HG03196 (cell line): ENCODE data around the gene AGAP1.

Experiments used
- ATAC-seq: cut with Tn5 transposase; IDR thresholded peaks from one replicate; pipeline ENCODE4 v1.9.1; 2021; ENCODE audit not compliant: unreplicated experiment

The AGAP1 gene

GRCh38 chr2:235897992-235898391 lies 404.1 kb downstream of the AGAP1 start:
- no peak for ATAC-seq

- ATAC-seq, result no peak
Observed at GRCh38 chr2:235898766-235899165, 404.9 kb downstream of the AGAP1 start.

GRCh38 chr2:235900631-235901030 lies 406.8 kb downstream of the AGAP1 start:
- no peak for ATAC-seq

GRCh38 chr2:235901243-235901642 lies 407.4 kb downstream of the AGAP1 start:
- no peak for ATAC-seq

GRCh38 chr2:235903782-235904584 lies 410.1 kb downstream of the AGAP1 start:
- no peak for ATAC-seq

GRCh38 chr2:235904585-235904931 lies 410.7 kb downstream of the AGAP1 start:
- ATAC-seq, result no peak

GRCh38 chr2:235908826-235909225 lies 415.0 kb downstream of the AGAP1 start:
- ATAC-seq, result peak; percentile 82

GRCh38 chr2:235909358-235909757 lies 415.5 kb downstream of the AGAP1 start:
- ATAC-seq, result no peak

- no peak for ATAC-seq
Observed at GRCh38 chr2:235910067-235910466, 416.2 kb downstream of the AGAP1 start.

- no peak for ATAC-seq
Observed at GRCh38 chr2:235911125-235911524, 417.3 kb downstream of the AGAP1 start.

- no peak for ATAC-seq
Observed at GRCh38 chr2:235911633-235912233, 417.9 kb downstream of the AGAP1 start.

- no peak for ATAC-seq
Observed at GRCh38 chr2:235914756-235915155, 420.9 kb downstream of the AGAP1 start.

- no peak for ATAC-seq
Observed at GRCh38 chr2:235917506-235917905, 423.7 kb downstream of the AGAP1 start.

- ATAC-seq, result no peak
Observed at GRCh38 chr2:235918876-235919275, 425.0 kb downstream of the AGAP1 start.

- ATAC-seq, result no peak
Observed at GRCh38 chr2:235920216-235920865, 426.5 kb downstream of the AGAP1 start.

GRCh38 chr2:235921508-235922191 lies 427.8 kb downstream of the AGAP1 start:
- ATAC-seq, result no peak

- ATAC-seq, result no peak
Observed at GRCh38 chr2:235922839-235923238, 429.0 kb downstream of the AGAP1 start.

GRCh38 chr2:235923859-235924674 lies 430.2 kb downstream of the AGAP1 start:
- ATAC-seq, result no peak

- ATAC-seq, result no peak
Observed at GRCh38 chr2:235924675-235925063, 430.8 kb downstream of the AGAP1 start.

GRCh38 chr2:235925250-235925919 lies 431.5 kb downstream of the AGAP1 start:
- no peak for ATAC-seq
